DLD1 (cell line): ENCODE results near the gene CCL11.

Experiments
- in situ Hi-C: cut with HindIII; loops from 2 replicates; pipeline ENCODE4 v1.10.0; 2017; ENCODE audit warnings: low sequenced_read_pairs

Gene CCL11

GRCh38 chr17:34285286-34285792 is at the start of gene CCL11:
CCL11 (plus strand) TSS chr17:34285742; CDS start chr17:34285809, 67 bp downstream.
- in situ Hi-C loops: no loop called here

GRCh38 chr17:34236281-34236892 is 49.2 kb upstream of the CCL11 start:
- in situ Hi-C loops: no loop called here

DNA sequence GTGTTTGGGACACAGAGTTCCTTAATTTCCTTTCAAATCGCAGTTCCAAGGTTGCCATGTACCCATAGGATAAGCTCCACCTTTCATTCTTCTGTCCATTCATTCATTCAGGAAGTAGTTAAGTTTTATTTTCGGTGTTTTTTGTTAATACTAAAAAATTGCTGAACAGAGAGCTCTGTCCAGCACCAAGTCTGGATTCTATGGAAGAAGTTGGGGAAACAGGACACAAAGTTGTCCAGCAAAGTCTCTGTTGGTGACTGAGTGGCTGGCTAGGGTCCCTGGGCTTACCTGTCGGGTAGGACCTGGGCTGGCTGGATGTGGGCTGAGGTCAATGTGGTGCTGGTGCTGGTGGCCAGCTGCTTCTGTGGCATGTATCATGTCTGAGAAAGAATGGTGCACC is 48.1 kb upstream of the CCL11 start:
- in situ Hi-C loops: no loop called here

DNA sequence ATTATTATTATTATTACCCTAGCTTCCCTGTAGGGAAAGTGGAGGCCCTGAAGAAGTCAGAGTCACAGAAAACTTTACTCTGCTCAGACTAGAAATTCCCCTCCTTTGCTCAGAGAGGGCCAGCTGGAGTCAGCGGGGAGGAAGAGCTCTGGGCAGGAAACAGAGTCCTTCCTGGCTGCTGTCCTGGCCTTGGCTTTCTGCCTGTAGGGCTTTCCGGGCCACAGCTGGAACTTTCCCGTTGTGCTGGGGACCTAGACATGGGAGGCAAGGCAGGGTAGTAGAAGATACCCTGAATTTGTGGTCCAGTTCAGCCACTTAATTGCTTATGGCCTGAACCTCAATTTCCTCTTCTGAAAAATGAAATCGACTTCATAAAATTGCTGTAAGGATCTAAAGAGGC is 44.5 kb upstream of the CCL11 start:
- in situ Hi-C loops: no loop called here

DNA sequence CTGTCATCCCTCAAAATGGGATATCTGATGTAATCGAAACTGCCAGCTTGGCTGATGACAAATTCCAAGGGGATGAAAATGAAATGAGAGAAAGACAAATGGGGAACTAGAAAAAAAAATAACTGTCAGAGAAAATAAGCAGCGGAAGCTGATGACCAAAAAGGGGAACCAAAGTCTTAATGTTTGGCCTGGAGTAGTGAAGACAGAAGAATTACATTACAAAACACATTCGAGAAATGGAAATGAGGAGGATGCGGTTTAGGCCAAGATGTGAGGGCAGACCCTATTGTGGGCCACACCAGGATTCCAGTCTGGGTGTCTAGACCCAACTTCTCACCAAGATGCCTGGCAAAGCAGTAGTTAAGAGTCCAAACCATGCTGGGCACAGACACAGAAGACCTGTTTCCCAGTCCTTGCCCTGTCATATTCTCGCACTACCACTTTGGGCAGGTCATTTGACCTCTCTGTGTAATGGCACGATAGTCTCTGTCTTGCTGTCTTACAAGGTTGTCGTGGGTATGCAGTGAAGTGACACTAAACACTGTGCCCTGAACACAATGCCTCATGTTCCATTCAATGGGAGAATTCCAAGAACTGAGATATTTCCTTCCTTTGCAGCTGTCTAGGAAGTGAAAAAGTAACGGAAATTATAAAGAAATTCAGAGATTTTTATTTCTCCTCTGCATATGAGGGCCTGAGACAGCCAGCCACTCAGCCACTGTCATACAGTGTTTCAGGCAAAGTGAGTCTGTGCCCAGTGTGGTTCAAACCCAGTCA is 42.8 kb upstream of the CCL11 start:
- in situ Hi-C loops: no loop called here

GRCh38 chr17:34243364-34244320 is 41.9 kb upstream of the CCL11 start:
- in situ Hi-C loops: no loop called here

DNA sequence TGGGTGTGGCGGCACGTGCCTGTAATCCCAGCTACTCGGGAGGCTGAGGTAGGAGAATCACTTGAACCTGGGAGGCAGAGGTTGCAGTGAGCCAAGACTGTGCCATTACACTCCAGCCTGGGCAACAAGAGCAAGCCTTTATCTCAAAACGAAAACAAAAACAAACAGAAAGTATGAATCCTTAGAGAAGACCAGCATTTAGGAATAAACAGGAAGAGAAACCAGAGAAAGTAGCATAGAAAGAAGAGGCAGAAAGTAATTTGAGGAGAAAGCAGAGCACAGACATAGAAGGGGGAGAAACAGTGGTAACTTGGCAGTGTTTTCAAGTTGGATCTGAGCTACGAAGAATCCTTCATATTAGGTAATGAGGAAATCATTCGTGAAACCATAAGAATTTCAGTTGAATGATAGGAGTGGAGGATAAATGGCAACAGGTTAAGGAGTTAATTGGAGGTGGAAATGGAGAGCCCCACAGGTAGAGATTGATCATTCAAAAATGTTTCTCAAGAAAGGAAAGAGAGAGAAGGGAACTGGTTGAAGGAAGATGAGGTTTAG is 40.1 kb upstream of the CCL11 start:
- in situ Hi-C loops: no loop called here

DNA sequence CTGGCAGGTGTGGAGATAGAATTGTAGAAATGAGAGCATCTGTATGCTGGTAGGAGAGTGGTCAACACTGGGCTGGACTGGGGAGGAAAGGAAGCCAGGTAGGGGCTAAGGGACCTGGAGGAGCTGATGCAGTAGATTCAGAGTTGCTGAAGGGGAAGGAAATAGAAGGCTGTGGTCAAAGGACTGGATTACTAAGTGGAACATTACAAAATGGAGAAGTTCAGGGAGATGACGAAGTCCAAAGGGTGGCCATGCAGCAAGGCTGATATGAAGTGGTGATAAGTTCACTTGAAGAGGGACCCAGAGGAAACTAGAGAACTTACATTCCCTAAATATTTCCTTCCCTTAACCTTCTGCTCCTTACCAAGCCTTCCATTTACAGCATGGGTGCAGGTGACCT is 39.1 kb upstream of the CCL11 start:
- in situ Hi-C loops: no loop called here

DNA sequence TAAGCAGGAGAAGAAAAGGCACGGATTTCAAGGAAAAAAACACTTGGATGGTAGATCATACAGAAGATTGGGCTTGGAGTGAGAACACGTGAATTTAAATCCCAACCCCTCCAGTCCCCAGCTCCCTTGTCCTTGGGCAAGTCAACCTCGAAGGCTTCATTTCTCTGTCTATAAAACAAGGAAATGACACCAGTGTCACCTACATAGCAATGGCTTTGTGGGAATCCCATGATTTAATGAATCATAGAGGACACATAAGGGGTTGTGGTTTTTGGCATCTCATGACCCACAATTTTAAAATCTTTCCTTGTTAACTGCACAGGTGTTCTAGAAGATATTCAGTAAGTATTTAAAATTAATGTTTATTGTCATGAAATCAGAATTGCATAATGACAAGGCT is 38.7 kb upstream of the CCL11 start:
- in situ Hi-C loops: no loop called here

- in situ Hi-C loops: no loop called here
Observed at GRCh38 chr17:34248511-34249024, 37.0 kb upstream of the CCL11 start.

DNA sequence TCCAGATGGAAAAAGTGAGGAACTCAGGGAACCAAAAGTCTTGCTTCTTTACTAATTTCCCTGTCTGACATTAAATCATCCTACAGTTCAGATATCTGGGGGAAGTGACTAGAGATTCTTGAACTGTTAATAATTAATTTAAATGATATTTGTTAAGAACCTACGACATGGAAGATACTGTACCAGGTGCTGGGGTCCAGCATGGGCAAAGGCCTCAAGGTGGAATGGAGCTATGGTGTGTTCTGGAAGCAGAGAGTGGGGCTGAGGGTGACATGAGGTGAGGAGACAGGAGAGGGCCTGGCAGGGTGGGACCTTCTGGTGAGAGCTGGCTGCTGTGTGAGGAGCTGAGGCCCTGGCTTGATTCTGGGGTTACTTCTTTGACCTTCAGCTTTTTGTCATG is 36.5 kb upstream of the CCL11 start:
- in situ Hi-C loops: no loop called here

DNA sequence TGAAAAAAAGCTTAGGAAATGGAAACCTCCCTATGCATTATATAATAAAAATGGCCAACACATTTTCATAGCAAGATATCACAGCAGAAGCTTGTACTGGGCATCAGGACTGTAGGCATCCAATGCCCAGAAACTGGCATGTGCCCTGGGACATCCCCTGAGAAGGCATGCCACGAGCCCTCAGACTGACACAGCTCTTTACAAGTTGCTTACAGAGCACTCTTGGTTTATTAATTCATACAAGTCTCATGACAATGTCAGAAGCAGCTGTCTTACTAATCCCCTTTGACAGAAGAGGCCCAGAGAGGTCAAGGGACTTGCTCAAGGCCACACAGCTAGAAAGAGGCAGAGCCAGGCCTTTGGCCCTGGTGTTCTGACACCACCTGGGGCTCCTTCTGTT is 36.1 kb upstream of the CCL11 start:
- in situ Hi-C loops: no loop called here

GRCh38 chr17:34251186-34251585 is 34.4 kb upstream of the CCL11 start:
- in situ Hi-C loops: no loop called here

DNA sequence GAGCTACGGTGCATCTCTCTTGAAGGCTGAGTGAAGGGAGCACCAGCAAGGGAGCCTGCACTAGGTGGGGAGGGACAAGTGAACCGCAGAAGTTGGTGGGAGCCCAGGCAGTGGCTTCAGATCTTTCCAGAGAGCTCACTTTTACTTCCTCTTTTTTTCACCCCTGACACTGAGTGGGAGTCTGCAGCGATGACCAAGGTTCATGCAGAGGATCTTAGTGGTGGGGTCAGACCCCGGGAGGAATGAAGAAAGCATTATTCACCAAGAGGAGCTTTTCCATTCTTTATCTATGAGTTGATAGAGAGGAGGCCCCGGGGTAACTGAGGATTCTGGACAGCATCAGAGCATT is 33.5 kb upstream of the CCL11 start:
- in situ Hi-C loops: no loop called here

DNA sequence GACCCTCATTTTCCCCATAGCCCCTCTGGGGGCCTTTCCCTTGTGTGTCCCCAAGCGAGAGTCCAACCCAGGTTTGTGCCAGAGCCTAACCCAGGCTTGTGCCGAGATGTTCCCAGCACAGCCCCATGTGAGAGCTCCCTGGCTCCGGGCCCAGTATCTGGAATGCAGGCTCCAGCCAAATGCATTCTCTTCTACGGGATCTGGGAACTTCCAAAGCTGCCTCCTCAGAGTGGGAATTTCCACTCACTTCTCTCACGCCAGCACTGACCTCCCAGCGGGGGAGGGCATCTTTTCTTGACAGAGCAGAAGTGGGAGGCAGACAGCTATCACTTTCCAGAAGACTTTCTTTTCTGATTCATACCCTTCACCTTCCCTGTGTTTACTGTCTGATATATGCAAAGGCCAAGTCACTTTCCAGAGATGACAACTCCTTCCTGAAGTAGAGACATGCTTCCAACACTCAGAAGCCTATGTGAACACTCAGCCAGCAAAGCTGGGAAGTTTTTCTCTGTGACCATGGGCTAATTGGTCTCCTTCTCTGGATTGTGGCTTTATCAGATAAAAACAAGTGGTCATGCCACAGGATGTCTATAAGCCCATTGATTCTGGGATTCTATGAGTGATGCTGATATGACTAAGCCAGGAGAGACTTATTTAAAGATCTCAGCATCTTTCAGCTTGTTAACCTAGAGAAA is 33.0 kb upstream of the CCL11 start:
- in situ Hi-C loops: no loop called here

- in situ Hi-C loops: no loop called here
Observed at GRCh38 chr17:34253139-34253525, 32.4 kb upstream of the CCL11 start.

DNA sequence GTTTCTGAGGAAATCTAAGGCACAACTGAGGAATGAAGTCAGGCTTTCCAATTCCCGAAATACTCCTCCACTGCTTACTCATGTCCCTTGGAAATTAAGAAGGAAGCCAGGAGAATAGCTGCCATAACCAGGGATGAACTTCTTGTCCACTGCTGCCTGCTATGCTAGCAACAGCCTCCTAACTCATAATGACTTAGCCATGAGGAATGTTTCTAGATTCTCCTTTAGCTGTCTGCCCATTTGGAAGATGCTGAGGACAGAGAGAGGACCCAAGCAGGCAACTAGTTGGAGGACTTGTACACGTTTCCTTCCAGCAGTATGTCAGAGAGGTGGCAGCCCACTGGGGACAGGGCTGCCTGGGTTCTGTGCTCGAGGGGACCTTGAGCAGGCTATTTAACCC is 31.4 kb upstream of the CCL11 start:
- in situ Hi-C loops: no loop called here

GRCh38 chr17:34254651-34255380 is 30.7 kb upstream of the CCL11 start, which contains the start of gene CCL2:
CCL2 (plus strand) TSS chr17:34255285; CDS start chr17:34255350, 65 bp downstream.
- in situ Hi-C loops: no loop called here

DNA sequence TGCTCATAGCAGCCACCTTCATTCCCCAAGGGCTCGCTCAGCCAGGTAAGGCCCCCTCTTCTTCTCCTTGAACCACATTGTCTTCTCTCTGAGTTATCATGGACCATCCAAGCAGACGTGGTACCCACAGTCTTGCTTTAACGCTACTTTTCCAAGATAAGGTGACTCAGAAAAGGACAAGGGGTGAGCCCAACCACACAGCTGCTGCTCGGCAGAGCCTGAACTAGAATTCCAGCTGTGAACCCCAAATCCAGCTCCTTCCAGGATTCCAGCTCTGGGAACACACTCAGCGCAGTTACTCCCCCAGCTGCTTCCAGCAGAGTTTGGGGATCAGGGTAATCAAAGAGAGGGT is 30.2 kb upstream of the CCL11 start:
- in situ Hi-C loops: no loop called here

DNA sequence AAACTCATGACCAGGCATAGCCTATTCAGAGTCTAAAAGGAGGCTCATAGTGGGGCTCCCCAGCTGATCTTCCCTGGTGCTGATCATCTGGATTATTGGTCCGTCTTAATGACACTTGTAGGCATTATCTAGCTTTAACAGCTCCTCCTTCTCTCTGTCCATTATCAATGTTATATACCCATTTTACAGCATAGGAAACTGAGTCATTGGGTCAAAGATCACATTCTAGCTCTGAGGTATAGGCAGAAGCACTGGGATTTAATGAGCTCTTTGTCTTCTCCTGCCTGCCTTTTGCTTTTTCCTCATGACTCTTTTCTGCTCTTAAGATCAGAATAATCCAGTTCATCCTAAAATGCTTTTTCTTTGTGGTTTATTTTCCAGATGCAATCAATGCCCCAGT is 29.7 kb upstream of the CCL11 start:
- in situ Hi-C loops: no loop called here
